ENCODE data around the gene DEFB124.
"Not testable (repeated sequence)": the region's sequence is repeated elsewhere in the genome, so short reads cannot be mapped to it uniquely, and the experiment has no call there.

Gene DEFB124

GRCh38 chr20:31489152-31489551, 14.2 kb upstream of the DEFB124 start:
- in situ Hi-C loops (cut with MboI; ENCODE audit: low sequenced_read_pairs), result no loop called here

- in situ Hi-C loops (cut with MboI; ENCODE audit: low sequenced_read_pairs), result no loop called here
These were observed 13.2 kb upstream of the DEFB124 start for GRCh38 chr20:31488115-31488514.

- in situ Hi-C loops (cut with MboI; ENCODE audit: low sequenced_read_pairs), result no loop called here
These were observed 10.8 kb upstream of the DEFB124 start for GRCh38 chr20:31485450-31486339.

GRCh38 chr20:31484001-31484400, 9.1 kb upstream of the DEFB124 start:
- in situ Hi-C loops (cut with MboI; ENCODE audit: low sequenced_read_pairs), result no loop called here

GRCh38 chr20:31476643-31477215, 1.8 kb upstream of the DEFB124 start:
- in situ Hi-C loops (cut with MboI; ENCODE audit: low sequenced_read_pairs), result no loop called here

GRCh38 chr20:31476294-31476585, 1.3 kb upstream of the DEFB124 start:
- in situ Hi-C loops (cut with MboI; ENCODE audit: low sequenced_read_pairs), result no loop called here

- in situ Hi-C loops (cut with MboI; ENCODE audit: low sequenced_read_pairs), result no loop called here
These were observed 756 bp upstream of the DEFB124 start for GRCh38 chr20:31475472-31476293.

- in situ Hi-C loops (cut with MboI; ENCODE audit: low sequenced_read_pairs), result no loop called here
These were observed 860 bp downstream of the DEFB124 start for GRCh38 chr20:31474097-31474436.

GRCh38 chr20:31473331-31474096, 1.4 kb downstream of the DEFB124 start:
- in situ Hi-C loops (cut with MboI; ENCODE audit: low sequenced_read_pairs), result no loop called here

- in situ Hi-C loops (cut with MboI; ENCODE audit: low sequenced_read_pairs), result no loop called here
These were observed 2.3 kb downstream of the DEFB124 start for GRCh38 chr20:31472395-31473330.

- in situ Hi-C loops (cut with MboI; ENCODE audit: low sequenced_read_pairs), result not testable (repeated sequence)
These were observed 4.0 kb downstream of the DEFB124 start for GRCh38 chr20:31470946-31471345.

- in situ Hi-C loops (cut with MboI; ENCODE audit: low sequenced_read_pairs), result no loop called here
These were observed 20.6 kb downstream of the DEFB124 start for GRCh38 chr20:31454361-31454760.

- in situ Hi-C loops (cut with MboI; ENCODE audit: low sequenced_read_pairs), result no loop called here
These were observed 22.4 kb downstream of the DEFB124 start for GRCh38 chr20:31452575-31452974.

- in situ Hi-C loops (cut with MboI; ENCODE audit: low sequenced_read_pairs), result no loop called here
These were observed 25.2 kb downstream of the DEFB124 start for GRCh38 chr20:31449511-31450414.

GRCh38 chr20:31446084-31446819, 28.7 kb downstream of the DEFB124 start:
- in situ Hi-C loops (cut with MboI; ENCODE audit: low sequenced_read_pairs), result no loop called here

GRCh38 chr20:31440012-31440659, 34.8 kb downstream of the DEFB124 start, which contains the start of gene DEFB123:
TSS of gene DEFB123 (plus strand) at chr20:31440632. CDS start at chr20:31440699, 67 bp downstream.
- in situ Hi-C loops (cut with MboI; ENCODE audit: low sequenced_read_pairs), result no loop called here

- in situ Hi-C loops (cut with MboI; ENCODE audit: low sequenced_read_pairs), result no loop called here
These were observed 44.3 kb downstream of the DEFB124 start for GRCh38 chr20:31430568-31431115.

All from hTERT RPE-1 (cell line).